GM19452 (cell line): ENCODE results near the gene CSTA.
"Not testable (repeated sequence)": the region's sequence is repeated elsewhere in the genome, so short reads cannot be mapped to it uniquely, and the experiment has no call there.

Source experiments
- ATAC-seq: cut with Tn5 transposase; IDR thresholded peaks from one replicate; pipeline ENCODE4 v1.9.1; 2021; ENCODE audit not compliant: unreplicated experiment

Gene CSTA

DNA sequence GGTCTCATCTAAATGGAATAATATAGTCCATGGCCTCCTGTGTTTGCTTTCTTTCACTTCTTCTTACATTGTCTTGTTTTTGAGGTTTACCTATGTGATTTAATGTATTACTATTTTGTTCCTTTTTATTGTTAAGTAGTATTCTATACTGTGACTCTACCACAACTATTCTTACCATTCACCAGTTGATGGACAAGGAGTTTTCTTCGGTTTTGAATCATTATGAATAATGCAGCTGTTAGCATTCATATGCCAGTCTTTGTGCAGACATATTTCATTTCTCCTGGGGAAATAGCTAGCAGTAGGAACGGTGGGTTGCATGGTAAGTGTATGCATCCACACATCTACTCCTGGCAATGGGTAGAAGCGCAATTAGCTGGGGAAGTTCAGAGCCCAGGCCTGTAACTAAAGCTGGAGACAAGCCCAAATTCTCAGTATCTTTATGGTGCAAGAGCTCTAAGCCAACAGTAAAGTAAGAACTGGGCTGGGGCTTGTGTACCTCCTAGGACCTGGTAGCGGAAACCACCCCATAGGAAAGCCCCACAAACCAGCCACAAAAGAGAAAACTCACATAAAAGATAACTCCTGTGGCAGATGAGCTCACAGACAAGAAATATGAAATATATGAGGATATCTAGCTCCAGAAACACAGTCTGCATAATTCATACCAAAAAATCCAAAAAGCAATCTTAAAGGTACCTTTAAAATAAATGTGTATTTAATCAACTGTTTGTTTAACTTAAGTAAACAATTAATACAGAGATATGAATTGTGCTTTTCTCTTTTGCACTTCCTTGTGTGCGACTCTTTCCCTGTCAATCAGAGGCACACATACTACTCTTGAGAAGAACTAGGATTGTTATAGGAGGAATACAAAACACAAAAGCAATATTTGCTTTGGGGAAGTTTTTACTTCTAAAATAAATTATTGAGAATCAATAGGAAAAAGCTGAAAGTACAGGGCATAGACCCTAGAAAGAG lies 2.7 kb upstream of the CSTA start:
- no peak for ATAC-seq

DNA sequence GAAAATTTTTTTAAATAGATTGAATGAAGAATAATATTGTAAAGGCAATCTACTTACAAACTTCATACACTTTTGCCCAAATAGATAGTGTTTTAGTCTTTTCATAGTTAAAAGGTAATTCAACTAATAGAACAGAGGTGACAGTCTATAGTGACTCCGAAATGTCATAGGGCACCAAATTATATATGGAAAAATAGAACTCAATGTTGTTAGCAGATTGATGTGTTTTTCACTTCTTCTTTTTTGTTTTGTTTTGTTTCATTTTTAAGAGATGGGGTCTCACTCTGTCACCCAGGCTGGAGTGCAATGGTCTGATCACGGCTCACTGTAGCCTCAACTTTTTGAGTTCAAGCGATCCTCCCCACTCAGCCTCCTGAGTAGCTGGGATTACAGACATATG lies 721 bp downstream of the CSTA start:
- ATAC-seq: no peak

DNA sequence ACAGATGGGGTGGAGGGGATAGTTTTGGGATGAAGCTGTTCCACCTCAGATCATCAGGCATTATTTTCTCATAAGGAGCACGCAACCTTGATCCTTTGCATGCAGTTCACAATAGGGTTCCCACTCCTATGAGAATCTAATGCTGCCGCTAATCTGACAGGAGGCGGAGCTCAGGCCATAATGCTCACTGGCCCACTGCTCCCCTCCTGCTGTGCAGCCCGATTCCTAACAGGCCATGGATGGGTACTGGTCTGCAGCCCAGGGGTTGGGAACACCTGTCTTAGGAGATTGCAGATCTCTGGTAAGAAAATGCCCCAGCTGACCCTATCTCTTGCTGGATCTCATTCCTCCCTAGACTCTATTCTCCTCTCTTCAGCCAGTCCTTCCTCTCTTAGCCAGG lies 6.8 kb downstream of the CSTA start:
- no peak for ATAC-seq

DNA sequence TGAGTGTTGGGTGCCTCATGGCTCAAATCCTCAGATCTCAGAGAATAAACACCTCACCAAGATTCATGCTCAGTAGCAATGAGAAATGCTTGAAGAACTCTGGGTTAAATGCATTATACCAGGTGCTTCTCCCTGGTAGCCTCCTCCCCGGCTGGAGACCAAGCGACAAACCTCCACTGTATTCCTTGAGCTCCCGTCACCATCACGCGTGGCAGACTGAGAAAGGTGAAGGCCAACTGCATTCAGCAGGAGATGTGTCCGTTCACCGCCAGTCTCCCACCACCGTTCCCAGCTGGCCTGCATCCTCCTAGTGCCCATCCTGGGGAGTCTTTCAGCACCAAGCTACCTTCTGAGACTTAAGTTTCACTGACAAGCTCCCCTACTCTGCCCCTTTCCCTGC lies 7.5 kb downstream of the CSTA start:
- no peak for ATAC-seq

DNA sequence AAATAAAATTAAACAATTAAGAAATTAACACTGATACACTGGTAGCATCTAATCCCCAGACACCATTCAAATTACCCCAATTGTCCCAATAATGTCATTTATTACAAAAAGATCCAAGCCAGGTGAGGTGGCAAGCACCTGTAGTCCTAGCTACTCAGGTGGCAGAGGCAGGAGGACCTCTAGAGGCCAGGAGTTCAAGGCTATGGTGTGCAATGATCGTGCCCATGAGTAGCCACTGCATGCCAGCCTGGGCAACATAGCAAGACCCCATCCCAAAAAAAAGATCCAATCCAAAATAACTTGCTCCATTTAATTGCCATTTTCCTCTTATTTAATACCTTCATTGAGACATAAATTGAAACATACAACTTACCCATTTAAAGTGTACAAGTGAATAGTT lies 17.8 kb downstream of the CSTA start:
- no peak for ATAC-seq

DNA sequence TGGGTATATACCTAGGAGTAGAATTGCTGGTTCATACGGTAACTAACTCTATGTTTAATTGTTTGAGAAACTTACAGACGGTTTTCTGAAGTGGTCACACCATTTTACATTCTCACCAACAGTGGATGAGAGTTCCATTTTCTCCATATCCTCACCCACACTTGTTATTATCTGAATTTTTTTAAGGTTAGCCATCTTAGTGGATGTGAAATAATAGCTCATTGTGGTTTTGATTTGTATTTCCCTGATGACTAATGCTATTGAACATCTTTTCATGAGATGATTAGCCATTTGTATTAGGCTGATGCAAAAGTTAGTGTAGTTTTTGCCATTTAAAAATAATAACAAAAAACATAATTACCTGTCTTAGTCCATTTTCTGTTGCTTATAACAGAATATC lies 18.6 kb downstream of the CSTA start:
- no peak for ATAC-seq

DNA sequence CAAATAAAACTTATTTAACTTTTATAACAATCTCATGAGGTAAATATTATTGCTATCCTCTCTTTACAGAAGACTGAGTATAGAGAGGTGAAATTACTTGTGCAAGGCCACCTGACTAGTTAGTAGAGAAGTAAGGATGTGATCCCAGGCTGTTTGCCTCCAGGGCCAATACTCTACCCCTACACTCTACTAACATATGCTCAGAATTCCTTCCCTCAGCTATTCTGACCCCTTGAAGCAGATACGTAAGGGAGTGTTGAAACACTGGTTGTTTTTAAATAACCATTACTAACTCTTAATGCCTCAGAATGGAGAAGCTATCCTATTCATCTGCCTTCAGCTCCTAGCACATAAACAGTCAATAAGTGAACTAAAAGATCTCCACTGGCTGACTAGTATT lies 24.1 kb downstream of the CSTA start:
- no peak for ATAC-seq

DNA sequence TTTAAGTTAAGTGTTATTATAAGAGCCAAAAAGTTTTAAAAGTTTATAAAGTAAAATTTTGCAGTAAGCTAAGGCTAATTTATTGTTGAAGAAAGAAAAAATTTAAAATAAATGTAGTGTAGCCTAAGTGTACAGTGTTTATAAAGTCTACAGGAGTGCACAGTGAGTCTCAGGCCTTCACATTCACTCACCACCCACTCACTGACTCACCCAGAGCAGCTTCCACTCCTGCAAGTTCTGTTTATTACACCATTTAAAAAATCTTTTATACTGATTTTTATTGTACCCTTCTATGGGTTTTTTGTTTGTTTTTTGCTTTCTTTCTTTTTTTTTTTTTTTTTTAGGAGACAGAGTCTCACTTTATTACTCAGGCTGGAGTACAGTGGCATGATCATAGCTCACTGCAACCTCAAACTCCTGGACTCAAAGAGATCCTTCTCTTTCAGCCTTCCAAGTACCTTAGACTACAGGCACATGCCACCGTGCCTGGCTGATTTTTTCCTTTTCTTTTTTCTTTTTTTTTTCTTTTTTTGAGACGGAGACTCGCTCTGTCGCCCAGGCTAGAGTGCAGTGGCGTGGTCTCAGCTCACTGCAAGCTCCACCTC lies 25.9 kb downstream of the CSTA start:
- ATAC-seq: no peak

DNA sequence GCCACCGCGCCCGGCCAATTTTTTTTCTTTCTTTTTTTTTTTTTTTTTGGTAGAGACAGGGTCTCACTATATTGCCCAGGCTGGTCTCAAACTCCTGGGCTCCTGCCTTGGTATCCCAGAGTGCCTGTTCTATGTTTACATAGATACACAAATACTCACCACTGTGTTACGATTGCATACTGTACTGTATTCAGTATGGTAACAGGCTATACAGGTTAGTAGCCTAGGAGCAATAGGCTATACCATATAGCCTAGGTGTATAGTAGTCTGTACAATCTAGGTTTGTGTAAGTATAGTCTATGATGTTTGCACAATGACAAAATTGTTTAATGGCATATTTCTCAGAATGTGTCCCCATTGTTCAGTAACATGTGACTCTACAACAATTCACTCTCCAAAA lies 26.6 kb downstream of the CSTA start:
- no peak for ATAC-seq

DNA sequence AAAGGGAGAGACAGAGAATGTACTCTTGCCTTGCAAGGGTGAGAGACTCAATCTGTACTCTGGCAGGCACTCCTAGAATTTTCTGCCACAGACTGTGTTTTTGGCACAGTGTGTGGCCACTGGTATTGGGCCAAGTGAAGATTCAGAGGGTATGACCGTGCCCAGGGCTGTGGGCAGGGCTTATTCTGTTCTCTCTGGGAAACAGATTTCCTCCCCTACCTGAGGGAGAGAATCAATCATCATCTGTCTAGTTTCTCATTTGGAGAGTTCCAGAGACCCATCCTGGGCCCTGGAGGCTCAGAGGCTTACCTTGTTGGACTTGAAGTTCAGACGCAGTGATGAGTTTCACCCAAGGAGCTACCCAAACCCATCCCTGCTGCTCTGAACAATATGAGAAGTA lies 28.2 kb downstream of the CSTA start:
- ATAC-seq: no peak

DNA sequence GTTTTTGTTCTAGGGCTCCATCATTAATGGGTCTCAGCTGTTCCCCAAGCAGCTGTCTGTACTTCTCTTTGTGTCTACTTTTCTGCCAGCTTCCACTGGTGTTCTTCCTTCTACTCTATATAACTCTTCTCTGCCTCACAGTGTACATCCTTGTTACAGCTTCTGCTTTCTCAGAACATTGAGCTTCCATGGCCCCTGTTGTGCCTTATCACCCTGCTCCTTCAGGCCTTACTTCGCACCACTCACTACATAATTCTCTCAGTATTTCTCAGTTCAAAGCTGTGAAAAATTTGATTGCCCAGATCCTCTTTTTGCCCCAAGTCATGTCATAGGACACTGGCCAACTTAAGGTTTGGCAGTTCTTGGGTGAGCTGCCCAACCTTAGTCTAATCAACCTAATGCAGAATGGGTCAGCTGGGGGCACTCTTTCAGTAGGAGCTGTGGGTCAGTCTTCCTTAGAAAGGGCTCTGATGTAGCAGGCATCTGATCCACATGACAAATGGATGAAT lies 28.9 kb downstream of the CSTA start:
- no peak for ATAC-seq

DNA sequence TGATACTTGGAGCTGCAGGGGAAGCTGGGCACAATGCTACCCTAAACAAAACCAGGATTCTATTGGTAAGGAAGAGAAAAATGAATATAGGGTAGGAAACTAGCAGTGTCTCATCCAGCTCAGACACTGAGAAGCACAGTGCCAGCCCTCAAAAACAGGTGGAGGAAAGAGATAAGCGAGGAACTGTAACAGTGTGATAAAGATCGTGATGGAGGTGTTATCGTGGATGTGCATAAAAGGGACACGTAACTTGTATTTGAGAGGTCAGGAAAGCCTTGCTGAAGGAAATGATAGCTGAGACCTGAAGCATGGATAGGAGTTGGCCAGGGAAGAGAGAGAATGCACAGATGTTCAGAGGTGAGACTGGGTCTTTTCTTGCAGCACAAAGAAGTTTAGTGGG lies 30.6 kb downstream of the CSTA start:
- no peak for ATAC-seq

DNA sequence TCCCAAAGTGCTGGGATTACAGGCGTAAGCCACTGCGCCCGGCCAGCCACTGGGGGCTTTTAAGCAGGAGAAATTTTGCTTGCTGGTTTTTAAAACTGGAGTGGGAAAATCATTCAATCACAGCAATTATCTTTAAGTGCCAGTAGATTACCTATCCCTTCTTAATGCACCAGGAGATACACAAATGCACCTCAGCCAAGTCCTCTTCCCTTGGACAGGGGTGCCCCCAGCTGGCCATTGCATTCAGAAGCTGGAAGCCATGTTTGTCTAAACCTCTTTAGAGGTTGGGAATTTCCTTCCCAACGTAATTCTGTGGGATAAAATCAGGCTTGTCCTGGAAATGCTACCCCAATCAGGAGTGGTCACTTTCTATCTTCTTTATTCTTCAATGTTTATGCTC lies 31.4 kb downstream of the CSTA start:
- ATAC-seq: no peak

DNA sequence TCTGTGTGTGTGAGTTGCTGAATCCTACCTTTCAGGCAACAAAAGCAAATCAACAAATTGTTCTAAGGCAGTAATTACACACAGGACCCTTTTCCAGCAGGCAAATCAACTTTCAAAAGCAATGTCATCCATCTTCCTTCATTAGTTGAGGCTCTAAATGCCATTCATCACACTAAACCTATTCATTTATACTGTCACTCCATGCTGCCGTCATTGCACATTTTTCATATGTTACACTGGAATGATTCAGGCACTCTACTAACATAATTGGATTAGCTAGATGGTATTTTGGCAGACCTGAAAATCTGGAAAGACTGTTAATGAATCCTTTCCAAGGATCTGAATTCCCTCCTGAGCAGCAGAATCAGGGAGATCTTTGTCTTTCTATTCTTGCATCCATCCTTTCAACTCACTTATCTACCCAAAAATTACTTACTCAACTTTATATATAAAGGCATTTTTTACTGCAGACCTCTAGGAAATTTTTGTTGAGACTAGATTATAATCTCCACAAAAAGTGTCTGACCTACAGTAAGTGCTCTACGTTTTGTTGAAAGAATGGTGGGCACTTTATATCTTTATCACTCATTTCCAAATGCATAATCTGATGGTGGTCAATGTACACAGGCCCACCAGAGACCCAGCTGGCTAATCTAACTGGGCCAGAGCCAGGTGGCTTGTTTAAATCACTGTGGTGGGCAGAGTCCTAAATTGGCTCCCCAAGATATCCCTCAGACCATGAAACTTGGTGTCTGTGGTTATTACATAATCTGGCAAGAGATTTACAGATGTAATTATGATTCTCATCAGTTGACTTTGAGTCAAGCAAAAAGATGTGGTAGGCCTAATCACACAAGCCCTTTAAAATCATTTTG lies 33.0 kb downstream of the CSTA start:
- ATAC-seq: no peak

DNA sequence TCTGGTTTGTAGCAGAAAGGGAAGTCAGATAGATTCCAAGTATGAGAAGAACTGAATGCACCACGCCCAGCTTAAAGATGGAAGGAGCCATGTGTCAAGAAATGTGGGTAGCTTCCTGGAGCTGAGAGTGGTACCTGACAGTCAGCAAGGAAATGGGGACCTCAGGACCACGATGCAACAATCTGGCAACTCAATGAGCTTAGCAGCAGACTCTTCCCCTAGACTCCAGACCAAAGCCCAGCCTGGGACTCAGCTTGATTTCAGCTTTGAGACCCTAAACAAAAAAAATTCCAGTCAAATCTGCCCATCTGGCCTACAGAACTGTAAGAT lies 33.6 kb downstream of the CSTA start:
- no peak for ATAC-seq

DNA sequence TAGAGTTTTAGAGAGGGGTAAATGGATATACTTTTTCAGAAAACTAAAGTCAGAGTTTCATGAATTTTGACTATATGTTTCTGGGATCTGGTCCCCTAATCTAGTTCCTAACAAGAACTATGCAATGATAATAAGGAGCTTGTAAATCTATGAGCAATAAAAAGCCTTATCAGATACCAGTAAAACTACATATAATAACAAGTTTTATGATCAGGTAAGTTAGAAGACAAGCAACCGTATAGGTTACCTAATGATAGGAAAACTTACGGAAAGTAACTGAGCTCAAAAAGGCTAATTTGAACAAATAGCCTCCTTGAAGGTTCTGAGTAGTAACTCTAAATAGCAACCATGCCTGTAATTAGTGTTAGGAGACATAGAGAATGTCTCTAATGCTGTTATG lies 37.0 kb downstream of the CSTA start:
- ATAC-seq: no peak

DNA sequence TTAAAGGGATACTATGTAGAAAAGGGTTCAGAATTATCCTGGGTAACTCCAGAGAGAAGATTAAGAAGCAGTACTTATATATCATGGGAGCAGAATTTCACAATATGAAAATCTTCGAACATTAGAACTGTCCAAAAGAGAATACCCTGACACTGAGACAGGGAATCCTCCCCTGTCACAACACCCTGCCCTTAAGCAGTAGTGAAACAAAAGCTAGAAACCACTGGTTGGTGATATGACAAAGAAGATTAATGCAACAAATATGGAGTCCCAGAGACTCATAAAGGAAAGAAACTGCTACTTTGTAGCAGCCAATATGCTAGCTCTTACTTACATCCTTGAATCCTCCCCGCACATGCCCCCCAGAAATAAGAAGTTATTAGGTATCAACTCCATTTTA lies 39.4 kb downstream of the CSTA start:
- ATAC-seq: no peak

DNA sequence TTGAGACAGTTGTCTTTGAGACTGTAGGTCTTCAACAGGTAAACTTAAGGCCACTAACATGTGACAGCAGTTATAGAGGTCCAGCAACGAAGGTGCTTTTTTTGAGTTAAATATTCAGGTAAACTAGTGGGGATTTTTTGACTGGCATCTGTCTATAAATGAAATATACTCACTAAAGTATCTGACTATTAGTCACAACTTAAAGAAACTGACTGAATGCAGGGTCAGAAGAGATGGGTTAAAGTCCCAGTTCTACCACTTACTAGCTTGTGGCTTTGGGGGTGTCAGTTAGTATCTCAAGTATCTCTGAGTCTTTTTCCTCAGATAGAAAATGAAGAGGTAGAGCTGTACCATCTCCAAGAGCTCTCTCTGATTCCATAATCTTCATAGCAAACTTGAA lies 40.0 kb downstream of the CSTA start:
- ATAC-seq: no peak

DNA sequence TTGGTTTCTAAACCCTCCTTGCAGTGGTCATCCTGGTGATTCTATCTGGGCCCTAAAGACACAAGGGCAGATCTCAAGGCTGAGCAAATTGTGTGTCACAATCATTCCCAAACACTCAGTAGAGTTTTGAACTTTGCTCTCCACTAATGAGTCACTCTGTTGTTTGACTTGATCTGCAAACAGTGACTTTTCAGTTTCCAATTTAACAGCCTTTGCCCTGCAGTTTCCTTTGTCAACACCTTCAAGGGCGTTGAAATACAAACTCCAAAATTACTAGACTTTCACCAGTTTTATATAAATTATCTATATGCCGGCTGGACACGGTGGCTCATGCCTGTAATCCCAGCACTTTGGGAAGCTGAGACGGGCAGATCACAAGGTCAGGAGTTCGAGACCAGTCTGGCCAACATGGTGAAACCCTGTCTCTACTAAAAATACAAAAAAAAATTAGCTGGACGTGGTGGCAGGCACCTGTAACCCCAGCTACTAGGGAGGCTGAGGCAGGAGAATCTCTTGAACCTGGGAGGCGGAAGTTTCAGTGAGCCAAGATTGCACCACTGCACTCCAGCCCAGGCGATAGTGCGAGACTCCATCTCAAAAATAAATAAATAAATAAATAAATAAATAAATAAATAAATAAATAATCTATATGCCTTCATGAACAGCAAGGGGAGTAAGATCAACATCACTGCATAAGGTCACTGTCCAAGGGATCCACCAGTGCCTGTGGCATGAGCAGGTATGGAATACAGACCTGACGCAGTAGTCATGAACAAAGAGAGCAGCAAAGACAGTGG lies 40.7 kb downstream of the CSTA start:
- ATAC-seq: not testable (repeated sequence)

DNA sequence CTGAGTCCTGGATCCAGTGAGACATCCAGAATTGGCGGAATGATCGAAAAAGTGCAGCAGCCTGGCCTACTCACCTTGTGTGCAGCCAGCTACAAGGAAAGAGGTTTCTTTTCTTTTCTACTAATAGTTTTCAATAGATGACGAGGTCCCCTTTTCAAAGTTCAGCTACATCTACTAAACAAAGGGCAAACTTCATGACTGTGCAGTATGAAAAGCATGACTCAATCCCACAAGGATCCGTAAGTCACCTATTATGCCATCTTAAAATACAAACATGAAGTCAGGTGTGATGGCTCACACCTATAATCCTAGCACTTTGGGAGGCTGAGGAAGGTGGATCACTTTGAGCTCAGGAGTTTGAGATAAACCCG lies 41.3 kb downstream of the CSTA start:
- ATAC-seq: no peak

DNA sequence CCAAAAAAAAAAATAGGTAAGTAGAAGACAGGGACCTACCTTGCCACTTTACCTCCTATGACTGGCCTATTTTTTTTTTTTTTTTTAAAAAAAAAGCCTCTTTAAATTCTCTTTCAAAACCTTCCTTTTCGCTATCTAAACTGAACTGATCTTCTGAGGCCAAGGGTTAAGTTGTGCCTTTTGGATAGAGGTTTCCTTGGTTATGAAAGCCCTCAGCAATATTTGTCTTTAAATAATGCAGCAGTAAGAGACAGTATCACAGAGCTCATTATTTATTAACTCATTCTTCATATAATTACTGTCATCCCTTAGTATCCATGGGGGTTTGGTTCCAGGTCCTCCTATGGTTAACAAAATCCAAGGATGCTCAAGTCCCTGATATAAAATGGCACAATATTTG lies 49.0 kb downstream of the CSTA start:
- ATAC-seq: no peak
